Nephron (organoid): ENCODE measurements around the gene IFRD2.

Source experiments
- H3K27ac Mint-ChIP-seq, 3 experiments: 2 replicates each; pipeline ENCODE4 v1.8.0; 2020; ENCODE audit warnings: mixed read lengths in 3 of 3, mild to moderate bottlenecking in 2 of 3, moderate library complexity in 1 of 3
- H3K27me3 Mint-ChIP-seq: 2 replicates; pipeline ENCODE4 v1.8.0; 2021; ENCODE audit warnings: low read depth, mild to moderate bottlenecking, moderate library complexity, mixed read lengths
- H3K36me3 Mint-ChIP-seq: 2 replicates; pipeline ENCODE4 v1.8.0; 2020; ENCODE audit warnings: low read depth, mixed read lengths
- H3K4me1 Mint-ChIP-seq: 2 replicates; pipeline ENCODE4 v1.8.0; 2020; ENCODE audit warnings: mixed read lengths
- H3K4me3 Mint-ChIP-seq, 3 experiments: 2 replicates each; pipeline ENCODE4 v1.8.0; 2020; ENCODE audit warnings: mild to moderate bottlenecking in 3 of 3, mixed read lengths in 3 of 3, moderate library complexity in 2 of 3
- H3K9me3 Mint-ChIP-seq: 2 replicates; pipeline ENCODE4 v1.8.0; 2020; ENCODE audit warnings: mixed read lengths
- TF ChIP-seq, protein P1 (sequence below), 3 experiments: fragments of 200-600 bp; sonication (generic); IDR thresholded peaks; one replicate each; pipeline ENCODE4 v1.5.0; 2021; ENCODE audit warnings: antibody characterized with exemption in 3 of 3; ENCODE audit not compliant: unreplicated experiment in 3 of 3

The IFRD2 gene

DNA sequence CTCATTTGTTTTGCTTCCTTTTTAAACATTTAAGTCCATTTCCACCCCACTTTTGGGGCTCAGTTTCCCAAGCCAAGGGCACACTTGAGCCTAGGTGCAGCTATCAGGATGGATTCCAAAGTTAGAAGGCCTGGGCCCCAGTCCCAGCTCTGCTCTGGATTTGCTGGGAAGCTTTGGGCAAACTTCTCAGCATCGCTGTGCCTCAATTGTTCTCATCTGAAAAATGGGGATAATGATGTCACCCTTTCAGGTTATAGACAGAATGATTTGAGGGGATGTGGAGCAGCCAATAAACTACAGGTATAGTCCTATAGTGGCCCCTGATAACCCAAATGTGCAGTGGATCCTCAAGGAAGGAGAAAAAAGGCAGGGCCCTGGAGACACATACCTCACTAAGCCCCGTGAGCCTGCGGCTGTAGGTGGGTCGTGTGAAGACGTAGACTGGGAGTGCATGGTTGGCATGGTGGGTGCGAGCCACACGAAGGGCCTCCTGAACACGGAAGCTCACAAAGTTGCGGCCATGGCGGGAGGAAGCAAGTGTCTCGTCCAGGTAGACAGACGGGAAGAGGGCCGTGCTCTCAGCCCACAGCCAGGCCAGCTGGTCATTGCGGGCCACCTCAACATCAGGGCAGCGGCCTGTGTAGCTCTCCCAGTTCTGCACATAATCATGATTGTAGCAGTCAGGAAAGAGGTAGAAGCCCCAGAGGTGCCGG is 27.1 kb upstream of the IFRD2 start:
- H3K36me3 Mint-ChIP-seq: peaks cover 43% of the 10 kb centered on the region
- no peaks in the 10 kb centered on the region for H3K9me3 Mint-ChIP-seq
- peak overlapping the region; percentile 82 to 99 (median 99) for H3K27ac Mint-ChIP-seq
- H3K4me1 Mint-ChIP-seq: peaks cover 33% of the 10 kb centered on the region
- H3K4me3 Mint-ChIP-seq: peak overlapping the region; percentile 93 to 99 (median 99)
- TF ChIP-seq, protein P1, sequence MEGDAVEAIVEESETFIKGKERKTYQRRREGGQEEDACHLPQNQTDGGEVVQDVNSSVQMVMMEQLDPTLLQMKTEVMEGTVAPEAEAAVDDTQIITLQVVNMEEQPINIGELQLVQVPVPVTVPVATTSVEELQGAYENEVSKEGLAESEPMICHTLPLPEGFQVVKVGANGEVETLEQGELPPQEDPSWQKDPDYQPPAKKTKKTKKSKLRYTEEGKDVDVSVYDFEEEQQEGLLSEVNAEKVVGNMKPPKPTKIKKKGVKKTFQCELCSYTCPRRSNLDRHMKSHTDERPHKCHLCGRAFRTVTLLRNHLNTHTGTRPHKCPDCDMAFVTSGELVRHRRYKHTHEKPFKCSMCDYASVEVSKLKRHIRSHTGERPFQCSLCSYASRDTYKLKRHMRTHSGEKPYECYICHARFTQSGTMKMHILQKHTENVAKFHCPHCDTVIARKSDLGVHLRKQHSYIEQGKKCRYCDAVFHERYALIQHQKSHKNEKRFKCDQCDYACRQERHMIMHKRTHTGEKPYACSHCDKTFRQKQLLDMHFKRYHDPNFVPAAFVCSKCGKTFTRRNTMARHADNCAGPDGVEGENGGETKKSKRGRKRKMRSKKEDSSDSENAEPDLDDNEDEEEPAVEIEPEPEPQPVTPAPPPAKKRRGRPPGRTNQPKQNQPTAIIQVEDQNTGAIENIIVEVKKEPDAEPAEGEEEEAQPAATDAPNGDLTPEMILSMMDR (IDR thresholded peaks at IDR 0.05; ENCODE audit: unreplicated experiment in 3 of 3): no peak
- no peaks in the 10 kb centered on the region for H3K27me3 Mint-ChIP-seq

DNA sequence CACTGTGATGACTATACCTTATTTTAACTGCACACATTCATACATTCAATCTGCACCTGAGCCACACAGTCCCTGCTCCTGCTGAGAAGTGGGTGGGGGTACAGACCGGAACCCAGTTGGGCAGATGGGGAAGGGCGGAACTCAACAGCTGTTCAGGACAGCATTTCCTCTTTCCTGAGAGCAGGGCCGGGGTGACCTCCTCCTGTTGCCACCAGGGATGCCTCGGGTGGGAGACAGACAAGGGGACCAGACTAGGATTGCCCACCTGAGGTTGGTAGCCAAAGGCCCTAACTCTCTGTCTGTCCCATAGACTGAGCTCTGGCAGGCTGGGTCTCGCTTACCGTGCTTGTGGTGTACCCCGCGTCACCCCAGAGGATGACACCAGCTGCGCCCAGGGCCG is 26.4 kb upstream of the IFRD2 start:
- peak overlapping the region; percentile 76 to 99 (median 93) for H3K4me3 Mint-ChIP-seq
- peaks cover 6% of the 10 kb centered on the region for H3K9me3 Mint-ChIP-seq
- peaks cover 50% of the 10 kb centered on the region for H3K36me3 Mint-ChIP-seq
- TF ChIP-seq, protein P1 (IDR thresholded peaks at IDR 0.05; ENCODE audit: unreplicated experiment in 3 of 3): no peak
- H3K4me1 Mint-ChIP-seq: peaks cover 33% of the 10 kb centered on the region
- H3K27ac Mint-ChIP-seq: peak overlapping the region; percentile 35 to 99 (median 59)
- no peaks in the 10 kb centered on the region for H3K27me3 Mint-ChIP-seq

DNA sequence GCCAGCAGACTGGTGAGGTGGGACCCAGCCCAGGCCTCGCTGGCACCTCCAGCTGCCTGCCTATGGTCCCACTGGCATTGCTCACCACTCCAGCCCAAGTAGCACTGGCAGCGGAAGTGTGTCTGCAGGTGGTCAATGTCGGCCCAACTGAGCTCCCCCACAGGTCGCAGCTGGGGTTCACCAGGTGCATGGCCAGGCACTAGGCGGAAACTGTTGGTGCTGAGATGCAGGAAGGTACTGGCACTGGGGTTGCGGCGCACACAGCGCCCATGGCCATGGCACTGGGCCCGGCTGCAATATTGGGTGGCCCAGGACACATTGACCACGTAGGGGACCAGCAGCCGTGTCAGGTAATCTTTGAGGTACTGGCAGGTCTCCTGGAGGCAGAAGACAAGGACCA is 25.9 kb upstream of the IFRD2 start:
- H3K36me3 Mint-ChIP-seq: peaks cover 54% of the 10 kb centered on the region
- TF ChIP-seq, protein P1 (IDR thresholded peaks at IDR 0.05; ENCODE audit: unreplicated experiment in 3 of 3): no peak
- peaks cover 32% of the 10 kb centered on the region for H3K4me1 Mint-ChIP-seq
- H3K27ac Mint-ChIP-seq: peak overlapping the region in 2 of 3 experiments; percentile 59 to 99
- H3K9me3 Mint-ChIP-seq: peaks cover 7% of the 10 kb centered on the region
- no peaks in the 10 kb centered on the region for H3K27me3 Mint-ChIP-seq
- peak overlapping the region; percentile 76 to 99 (median 93) for H3K4me3 Mint-ChIP-seq

DNA sequence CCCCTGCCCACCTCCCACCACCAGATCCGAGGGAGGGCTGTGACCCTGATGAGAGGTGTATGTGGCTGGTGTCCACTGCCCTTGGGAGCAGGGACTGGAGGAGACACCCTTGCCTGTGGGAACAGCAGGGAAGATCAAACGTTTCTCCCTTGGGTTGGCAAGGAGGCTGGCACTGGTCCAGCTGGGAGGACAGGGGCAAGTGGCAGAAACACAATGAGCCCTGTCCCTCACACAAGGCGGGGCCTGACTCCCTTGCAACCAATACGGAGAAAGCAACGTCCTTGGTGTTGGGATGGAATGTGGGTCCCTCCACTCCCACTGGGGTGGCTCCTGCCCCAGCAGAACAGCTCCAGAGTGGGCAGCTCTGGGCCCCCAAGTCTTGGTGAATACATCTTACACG is 25.1 kb upstream of the IFRD2 start:
- peak overlapping the region; percentile 24 to 62 (median 61) for H3K4me3 Mint-ChIP-seq
- H3K27me3 Mint-ChIP-seq: no peaks in the 10 kb centered on the region
- peaks cover 28% of the 10 kb centered on the region for H3K4me1 Mint-ChIP-seq
- peak overlapping the region in 2 of 3 experiments; percentile 25 to 51 for H3K27ac Mint-ChIP-seq
- TF ChIP-seq, protein P1 (IDR thresholded peaks at IDR 0.05; ENCODE audit: unreplicated experiment in 3 of 3): no peak
- peaks cover 56% of the 10 kb centered on the region for H3K36me3 Mint-ChIP-seq
- peaks cover 7% of the 10 kb centered on the region for H3K9me3 Mint-ChIP-seq

DNA sequence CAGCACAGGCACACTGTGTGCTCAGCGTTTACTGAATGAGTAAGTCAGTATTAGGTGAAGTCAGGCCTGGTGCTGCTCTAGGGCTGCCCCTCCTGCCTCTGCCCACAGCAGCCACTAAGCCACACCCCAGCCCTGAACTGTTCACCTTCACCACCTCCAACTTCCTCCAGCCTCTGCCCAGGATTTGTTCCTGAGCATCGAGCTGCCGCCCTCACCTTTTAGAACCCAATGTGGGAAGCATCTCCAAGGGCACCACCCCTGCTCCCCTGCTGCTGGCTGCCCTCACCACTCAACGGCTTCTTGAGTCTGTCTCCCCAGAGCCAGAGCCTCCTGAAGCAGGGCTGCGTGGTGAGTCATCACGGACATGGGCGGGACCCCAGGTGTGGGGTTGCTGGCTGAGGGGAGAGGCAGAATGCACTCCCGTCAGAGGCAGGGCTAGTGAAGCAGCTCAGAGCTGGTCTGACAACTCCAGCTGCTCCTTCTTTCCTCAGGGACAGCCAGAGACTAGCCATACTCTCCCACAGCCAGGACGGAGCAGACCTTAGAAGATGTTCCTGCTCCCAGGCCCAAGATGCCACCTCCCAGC is 24.5 kb upstream of the IFRD2 start:
- peaks cover 56% of the 10 kb centered on the region for H3K36me3 Mint-ChIP-seq
- no peaks in the 10 kb centered on the region for H3K27me3 Mint-ChIP-seq
- TF ChIP-seq, protein P1 (IDR thresholded peaks at IDR 0.05; ENCODE audit: unreplicated experiment in 3 of 3): no peak
- H3K27ac Mint-ChIP-seq: peak overlapping the region in 2 of 3 experiments; percentile 25 to 51
- peaks cover 28% of the 10 kb centered on the region for H3K4me1 Mint-ChIP-seq
- H3K9me3 Mint-ChIP-seq: peaks cover 7% of the 10 kb centered on the region
- H3K4me3 Mint-ChIP-seq: peak overlapping the region in 2 of 3 experiments; percentile 24 to 28
